ENCODE measurements around the gene OR6Y1.

The OR6Y1 gene

GRCh38 chr1:158572226-158572625 lies 18.0 kb upstream of the OR6Y1 start:
- no peak overlapping the region for H3K27ac ChIP-seq
- H3K27me3 ChIP-seq (replicated peaks): no peaks in the 10 kb centered on the region
- H3K36me3 ChIP-seq (replicated peaks): no peaks in the 10 kb centered on the region
- H3K4me3 ChIP-seq (ENCODE audit: low read depth, low read length): no peak overlapping the region
- DNase-seq: no peak
- no peak for TF ChIP-seq CTCF (IDR thresholded peaks at IDR 0.05; ENCODE audit: low read depth, low read length, missing control alignments)
- in situ Hi-C loops (cut with HindIII; ENCODE audit: low pct_ligation_motif_present, low sequenced_read_pairs): no loop called here

- Histone ChIP-seq H3K4me3 (ENCODE audit: low read depth, low read length) (no peak within 1 kb of the TSS), H3K27ac (no peak within 1 kb of the TSS), H3K27me3 (replicated peaks) (no peaks in the 10 kb centered on the region), H3K36me3 (replicated peaks) (no peaks in the 10 kb centered on the region)
- no peak for TF ChIP-seq CTCF (IDR thresholded peaks at IDR 0.05; ENCODE audit: low read depth, low read length, missing control alignments)
- in situ Hi-C loops (cut with HindIII; ENCODE audit: low pct_ligation_motif_present, low sequenced_read_pairs): no loop called here
- DNase-seq: no peak
Measured at GRCh38 chr1:158570480-158570879, 16.3 kb upstream of the OR6Y1 start, which contains the start of gene OR6P1. OR6P1 (minus strand) TSS chr1:158570580; CDS start chr1:158563604, 6,976 bp downstream.

- TF ChIP-seq CTCF (IDR thresholded peaks at IDR 0.05; ENCODE audit: low read depth, low read length, missing control alignments): no peak
- Histone ChIP-seq H3K36me3 (replicated peaks) (no peaks in the 10 kb centered on the region), H3K27ac (no peak overlapping the region), H3K4me3 (ENCODE audit: low read depth, low read length) (no peak overlapping the region), H3K27me3 (replicated peaks) (no peaks in the 10 kb centered on the region)
- in situ Hi-C loops (cut with HindIII; ENCODE audit: low pct_ligation_motif_present, low sequenced_read_pairs): no loop called here
- DNase-seq: no peak
Measured at GRCh38 chr1:158564608-158565007, 10.4 kb upstream of the OR6Y1 start.

GRCh38 chr1:158563853-158564252 lies 9.6 kb upstream of the OR6Y1 start:
- H3K4me3 ChIP-seq (ENCODE audit: low read depth, low read length): no peak overlapping the region
- no peak for DNase-seq
- no peak overlapping the region for H3K27ac ChIP-seq
- no peaks in the 10 kb centered on the region for H3K27me3 ChIP-seq (replicated peaks)
- H3K36me3 ChIP-seq (replicated peaks): no peaks in the 10 kb centered on the region
- in situ Hi-C loops (cut with HindIII; ENCODE audit: low pct_ligation_motif_present, low sequenced_read_pairs): no loop called here
- TF ChIP-seq CTCF (IDR thresholded peaks at IDR 0.05; ENCODE audit: low read depth, low read length, missing control alignments): no peak

- in situ Hi-C loops (cut with HindIII; ENCODE audit: low pct_ligation_motif_present, low sequenced_read_pairs): no loop called here
- DNase-seq: no peak
- H3K36me3 ChIP-seq (replicated peaks): no peaks in the 10 kb centered on the region
- no peaks in the 10 kb centered on the region for H3K27me3 ChIP-seq (replicated peaks)
- no peak for TF ChIP-seq CTCF (IDR thresholded peaks at IDR 0.05; ENCODE audit: low read depth, low read length, missing control alignments)
- no peak overlapping the region for H3K4me3 ChIP-seq (ENCODE audit: low read depth, low read length)
- no peak overlapping the region for H3K27ac ChIP-seq
Measured at GRCh38 chr1:158559696-158560095, 5.5 kb upstream of the OR6Y1 start.

GRCh38 chr1:158552296-158552695 lies 1.9 kb downstream of the OR6Y1 start:
- Histone ChIP-seq H3K4me3 (ENCODE audit: low read depth, low read length) (no peak overlapping the region), H3K27me3 (replicated peaks) (no peaks in the 10 kb centered on the region), H3K27ac (no peak overlapping the region), H3K36me3 (replicated peaks) (no peaks in the 10 kb centered on the region)
- TF ChIP-seq CTCF (IDR thresholded peaks at IDR 0.05; ENCODE audit: low read depth, low read length, missing control alignments): no peak
- DNase-seq: no peak
- in situ Hi-C loops (cut with HindIII; ENCODE audit: low pct_ligation_motif_present, low sequenced_read_pairs): no loop called here
